IgD-negative memory B cell (primary cell): ENCODE measurements around the gene SUPT5H. TPM values are rescaled to one million over a fixed set of nuclear protein-coding genes. Genes with fewer than 3 reads are reported as not detected.
A peak's percentile ranks its signal among the peaks of the same experiment; 100 is the strongest.

Experiments
- H3K27ac Mint-ChIP-seq, 3 donors: one replicate each; pipeline ENCODE4 v1.8.0; 2020 to 2022; ENCODE audit warnings: mild to moderate bottlenecking in 3 of 3, mixed read lengths in 3 of 3, moderate library complexity in 1 of 3
- H3K27me3 Mint-ChIP-seq: one replicate; pipeline ENCODE4 v1.8.0; 2021; ENCODE audit warnings: mixed read lengths
- H3K36me3 Mint-ChIP-seq: one replicate; pipeline ENCODE4 v1.8.0; 2020; ENCODE audit warnings: mild to moderate bottlenecking, mixed read lengths
- H3K4me1 Mint-ChIP-seq, 3 donors: one replicate each; pipeline ENCODE4 v1.8.0; 2020 to 2022; ENCODE audit warnings: mixed read lengths in 3 of 3, mild to moderate bottlenecking in 1 of 3
- H3K4me3 Mint-ChIP-seq, 4 donors: one replicate each; pipeline ENCODE4 v1.8.0; 2020 to 2022; ENCODE audit warnings: mild to moderate bottlenecking in 4 of 4, mixed read lengths in 4 of 4, moderate library complexity in 3 of 4
- H3K9me3 Mint-ChIP-seq, 3 donors: one replicate each; pipeline ENCODE4 v1.8.0; 2020 to 2021; ENCODE audit warnings: mixed read lengths in 3 of 3, mild to moderate bottlenecking in 1 of 3
- polyA plus RNA-seq: library from polyadenylated mRNA; unstranded; fragments of 300-500 nt; fragmentation: Illumina TruSeq; gene quantifications from one replicate; pipeline ENCODE4 v1.2.3, GENCODE V29; 2021

Gene SUPT5H
- polyA plus RNA-seq = 111 TPM

DNA sequence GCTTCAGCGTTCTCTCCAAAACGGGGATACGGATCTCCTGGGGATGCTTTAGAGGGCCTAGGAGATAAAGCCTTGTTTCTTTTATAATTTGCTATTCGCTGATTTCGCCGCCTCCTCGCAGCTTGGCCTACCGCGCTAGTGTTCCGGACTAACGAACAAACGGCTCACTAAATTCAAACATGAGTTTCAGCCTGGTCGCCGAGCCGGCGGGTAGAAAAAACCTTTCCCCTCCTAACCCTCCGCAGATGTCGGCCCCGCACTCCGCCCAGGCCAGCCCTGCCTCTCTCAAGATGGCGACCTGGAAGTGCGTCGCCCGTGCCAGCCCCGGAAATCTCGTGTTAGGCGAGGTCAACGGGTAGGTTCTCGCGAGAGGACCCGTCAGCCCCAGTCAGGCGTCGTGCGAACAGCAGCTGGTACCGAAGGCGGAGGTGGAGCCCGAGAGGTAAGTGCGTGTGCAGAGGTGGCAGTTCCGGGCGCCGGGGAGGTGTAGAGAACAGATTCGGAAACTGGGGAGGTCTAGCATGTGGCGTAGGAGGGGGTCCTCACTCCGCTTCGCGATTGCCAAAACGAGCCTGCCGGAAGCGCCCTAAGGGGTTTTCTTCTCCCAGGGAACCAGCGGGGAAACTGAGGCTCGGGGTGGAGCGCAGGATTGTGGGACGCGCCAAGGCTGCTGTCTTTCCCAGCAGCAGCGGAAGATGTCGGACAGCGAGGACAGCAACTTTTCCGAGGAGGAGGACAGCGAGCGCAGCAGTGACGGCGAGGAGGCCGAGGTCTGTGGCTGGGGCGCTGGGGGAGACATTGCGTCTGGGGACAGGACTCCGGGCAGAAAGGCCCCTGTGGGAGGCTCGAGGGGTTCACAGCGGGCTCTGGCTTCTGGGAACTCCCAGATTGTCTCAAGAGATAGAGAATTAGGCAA lies at the start of gene SUPT5H:
Gene SUPT5H (plus strand): TSS at position 387 of the 916 bp plus-strand sequence. CDS start 309 bp downstream, at position 696.
- Mint-ChIP-seq H3K27me3 (no peaks in the 10 kb centered on the region), H3K4me1 (peaks cover 35 to 40% (median 36%) of the 10 kb centered on the region in 3 donors), H3K4me3 (peak within 1 kb of the TSS; percentile 92 to 100 (median 96)), H3K27ac (peak within 1 kb of the TSS; percentile 88 to 97 (median 94)), H3K9me3 (no peaks in the 10 kb centered on the region), H3K36me3 (no peaks in the 10 kb centered on the region)

GRCh38 chr19:39397360-39398296 lies 47.8 kb upstream of the SUPT5H start:
- peaks cover 4% of the 10 kb centered on the region for H3K36me3 Mint-ChIP-seq
- no peaks in the 10 kb centered on the region for H3K9me3 Mint-ChIP-seq
- peak overlapping the region; percentile 4 to 89 (median 58) for H3K4me3 Mint-ChIP-seq
- peak overlapping the region; percentile 93 to 100 (median 95) for H3K27ac Mint-ChIP-seq
- H3K4me1 Mint-ChIP-seq = peaks cover 28 to 39% (median 38%) of the 10 kb centered on the region in 3 donors
- no peaks in the 10 kb centered on the region for H3K27me3 Mint-ChIP-seq

DNA sequence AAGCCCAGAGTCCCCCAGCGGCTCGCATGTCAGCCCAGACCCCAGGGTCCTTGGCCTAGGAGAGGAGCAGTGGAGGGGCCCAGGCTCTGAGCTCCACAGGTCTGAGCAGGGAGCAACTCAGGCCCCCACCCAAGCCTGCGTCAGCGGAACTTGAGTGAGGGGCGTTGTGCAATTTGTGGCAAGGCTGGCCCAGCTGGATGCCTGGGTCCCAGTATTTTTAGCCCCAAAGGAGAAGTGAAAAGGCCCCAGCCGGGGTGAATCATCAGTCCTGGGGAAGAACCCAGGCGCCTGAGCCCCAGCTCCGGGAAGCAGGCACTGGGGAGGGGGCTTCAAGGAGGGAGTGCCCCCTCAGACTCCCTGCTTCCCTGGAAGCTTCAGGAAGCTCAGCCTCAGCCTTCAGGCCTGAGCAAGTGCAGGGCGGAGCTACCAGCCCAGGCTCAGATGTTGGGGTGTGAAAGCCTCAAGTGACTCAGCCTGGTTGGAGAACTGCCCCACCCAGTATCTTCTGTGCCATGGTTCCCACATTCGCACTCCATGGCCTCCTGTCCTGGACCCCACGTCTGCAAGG lies 47.0 kb upstream of the SUPT5H start:
- H3K9me3 Mint-ChIP-seq = no peaks in the 10 kb centered on the region

GRCh38 chr19:39399668-39400050 lies 45.7 kb upstream of the SUPT5H start:
- Mint-ChIP-seq H3K9me3 (no peaks in the 10 kb centered on the region), H3K36me3 (peaks cover 4% of the 10 kb centered on the region), H3K4me1 (peaks cover 34 to 41% (median 40%) of the 10 kb centered on the region in 3 donors), H3K4me3 (peak overlapping the region in 3 of 4 donors; percentile 78 to 97 (median 79)), H3K27me3 (no peaks in the 10 kb centered on the region), H3K27ac (peak overlapping the region; percentile 89 to 100 (median 100))

More for the DNA sequence above, 47.0 kb upstream of the SUPT5H start:
- Mint-ChIP-seq H3K27me3 (no peaks in the 10 kb centered on the region), H3K36me3 (peaks cover 4% of the 10 kb centered on the region), H3K27ac (peak overlapping the region; percentile 93 to 100 (median 95)), H3K4me3 (peak overlapping the region in 2 of 4 donors; percentile 84 to 89), H3K4me1 (peaks cover 28 to 39% (median 37%) of the 10 kb centered on the region in 3 donors)

DNA sequence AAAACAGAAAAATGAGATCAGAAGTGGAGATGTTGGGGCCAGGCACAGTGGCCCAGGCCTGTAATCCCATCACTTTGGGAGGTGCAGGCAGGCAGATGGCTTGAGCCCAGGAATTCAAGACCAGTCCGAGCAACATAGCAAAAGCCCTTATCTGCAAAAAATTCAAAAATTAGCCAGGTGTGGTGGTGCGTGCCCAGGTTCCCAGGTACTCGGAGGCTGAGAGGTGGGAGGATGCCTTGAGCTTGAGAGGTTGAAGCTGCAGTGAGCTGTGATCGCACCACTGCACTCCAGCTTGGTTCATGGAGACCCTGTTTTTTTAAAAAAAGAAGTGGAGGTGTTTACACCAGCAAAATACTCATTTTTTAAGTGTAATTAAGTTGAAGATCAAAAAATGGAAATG lies 45.3 kb upstream of the SUPT5H start:
- no peaks in the 10 kb centered on the region for H3K9me3 Mint-ChIP-seq

GRCh38 chr19:39401070-39401548 lies 44.3 kb upstream of the SUPT5H start:
- no peaks in the 10 kb centered on the region for H3K9me3 Mint-ChIP-seq
- peak overlapping the region; percentile 81 to 97 (median 94) for H3K4me3 Mint-ChIP-seq
- H3K4me1 Mint-ChIP-seq = peaks cover 38 to 49% (median 48%) of the 10 kb centered on the region in 3 donors
- H3K36me3 Mint-ChIP-seq = peaks cover 3% of the 10 kb centered on the region
- H3K27ac Mint-ChIP-seq = peak overlapping the region; percentile 97 to 100 (median 100)
- no peaks in the 10 kb centered on the region for H3K27me3 Mint-ChIP-seq

More for the DNA sequence above, 45.3 kb upstream of the SUPT5H start:
- peak overlapping the region; percentile 89 to 100 (median 100) for H3K27ac Mint-ChIP-seq
- H3K27me3 Mint-ChIP-seq = no peaks in the 10 kb centered on the region
- H3K36me3 Mint-ChIP-seq = peaks cover 4% of the 10 kb centered on the region
- peak overlapping the region; percentile 12 to 97 (median 78) for H3K4me3 Mint-ChIP-seq
- peaks cover 34 to 44% (median 43%) of the 10 kb centered on the region in 3 donors for H3K4me1 Mint-ChIP-seq

DNA sequence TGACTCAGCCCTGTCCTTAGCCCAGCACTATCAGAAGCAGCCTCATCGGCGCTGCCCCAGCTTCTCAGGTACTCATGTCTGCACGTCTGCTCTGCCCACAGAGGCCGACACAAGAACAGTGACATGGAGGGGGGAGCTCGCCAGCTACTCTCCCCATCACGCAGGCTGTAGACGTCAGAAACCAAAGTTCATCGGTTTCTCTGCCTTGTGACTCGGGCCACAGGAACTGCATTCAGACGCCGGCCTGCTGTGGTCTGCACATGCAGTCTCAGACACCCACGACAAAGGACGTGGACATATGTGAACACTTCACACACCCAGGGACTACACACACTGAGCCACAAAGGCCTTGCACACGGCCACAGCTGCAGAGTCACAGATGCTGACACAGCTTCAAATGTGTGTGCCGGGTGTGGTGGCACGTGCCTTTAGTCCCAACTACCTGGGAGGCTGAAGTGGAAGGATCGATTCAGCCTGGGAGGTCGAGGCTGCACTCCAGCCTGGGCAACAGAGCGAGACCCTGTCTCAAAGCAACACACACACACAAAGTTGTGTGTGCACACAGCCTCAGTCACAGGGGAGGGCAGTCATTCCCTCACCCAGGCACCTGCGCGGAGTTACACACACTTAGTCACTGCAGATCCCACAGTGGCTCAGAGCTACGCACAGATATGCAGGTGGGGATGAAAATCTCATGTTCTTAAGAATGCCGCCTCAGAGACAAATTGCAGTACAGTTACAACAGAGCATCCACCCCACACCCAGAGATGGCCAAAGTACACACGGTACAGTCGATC lies 43.6 kb upstream of the SUPT5H start:
- Mint-ChIP-seq H3K27ac (peak overlapping the region; percentile 97 to 100 (median 100)), H3K27me3 (no peaks in the 10 kb centered on the region), H3K4me3 (peak overlapping the region; percentile 81 to 97 (median 94)), H3K4me1 (peaks cover 38 to 51% (median 50%) of the 10 kb centered on the region in 3 donors), H3K36me3 (peaks cover 3% of the 10 kb centered on the region), H3K9me3 (no peaks in the 10 kb centered on the region)

DNA sequence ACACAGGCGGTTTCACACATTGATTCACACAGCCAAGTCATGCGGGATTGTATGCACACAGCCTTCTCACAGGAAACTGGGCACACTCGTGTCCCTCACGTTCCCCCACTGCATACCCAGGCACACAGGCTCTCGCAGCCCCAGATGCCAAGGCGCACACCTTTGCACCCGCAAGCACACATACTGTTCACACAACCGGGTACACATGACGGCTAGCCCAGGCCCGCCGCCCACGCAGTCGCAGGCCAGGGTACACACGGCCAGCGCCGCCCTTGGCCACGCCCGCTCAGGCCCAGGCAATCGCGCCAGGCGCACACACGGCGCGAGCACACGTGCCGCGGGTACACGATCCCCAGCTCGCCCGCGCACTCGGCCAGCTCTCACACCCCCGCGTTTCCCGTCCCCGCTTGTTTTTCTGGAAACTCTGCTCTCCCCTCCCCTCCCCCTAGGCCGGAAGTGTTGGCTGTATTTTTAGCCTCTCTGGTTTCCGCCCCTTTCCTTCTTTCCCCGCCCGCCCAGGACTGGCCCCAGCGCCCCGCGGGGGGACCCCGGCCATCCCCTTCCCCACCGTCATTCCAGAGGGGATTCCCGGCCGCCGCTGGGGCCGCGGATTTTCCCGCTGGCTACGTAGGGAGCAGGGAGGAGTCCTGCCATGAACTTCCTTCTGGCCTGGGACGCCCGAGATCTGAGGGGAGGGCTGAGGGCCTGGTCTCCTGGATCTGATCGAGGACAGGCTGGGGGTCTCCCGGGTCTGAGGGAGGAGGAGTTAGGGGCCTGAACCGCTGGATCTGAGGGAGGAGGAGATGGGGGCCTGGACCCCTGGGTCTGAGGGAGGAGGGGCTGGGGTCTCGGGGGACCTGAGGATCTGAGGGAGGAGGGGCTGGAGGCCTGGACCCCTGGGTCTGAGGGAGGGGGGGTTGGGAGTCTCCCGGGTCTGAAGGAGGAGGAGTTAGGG lies 42.8 kb upstream of the SUPT5H start:
- Mint-ChIP-seq H3K4me3 (peak overlapping the region; percentile 81 to 97 (median 94)), H3K27me3 (no peaks in the 10 kb centered on the region), H3K27ac (peak overlapping the region; percentile 97 to 100 (median 100)), H3K36me3 (peaks cover 6% of the 10 kb centered on the region), H3K4me1 (peaks cover 35 to 48% (median 47%) of the 10 kb centered on the region in 3 donors), H3K9me3 (no peaks in the 10 kb centered on the region)

DNA sequence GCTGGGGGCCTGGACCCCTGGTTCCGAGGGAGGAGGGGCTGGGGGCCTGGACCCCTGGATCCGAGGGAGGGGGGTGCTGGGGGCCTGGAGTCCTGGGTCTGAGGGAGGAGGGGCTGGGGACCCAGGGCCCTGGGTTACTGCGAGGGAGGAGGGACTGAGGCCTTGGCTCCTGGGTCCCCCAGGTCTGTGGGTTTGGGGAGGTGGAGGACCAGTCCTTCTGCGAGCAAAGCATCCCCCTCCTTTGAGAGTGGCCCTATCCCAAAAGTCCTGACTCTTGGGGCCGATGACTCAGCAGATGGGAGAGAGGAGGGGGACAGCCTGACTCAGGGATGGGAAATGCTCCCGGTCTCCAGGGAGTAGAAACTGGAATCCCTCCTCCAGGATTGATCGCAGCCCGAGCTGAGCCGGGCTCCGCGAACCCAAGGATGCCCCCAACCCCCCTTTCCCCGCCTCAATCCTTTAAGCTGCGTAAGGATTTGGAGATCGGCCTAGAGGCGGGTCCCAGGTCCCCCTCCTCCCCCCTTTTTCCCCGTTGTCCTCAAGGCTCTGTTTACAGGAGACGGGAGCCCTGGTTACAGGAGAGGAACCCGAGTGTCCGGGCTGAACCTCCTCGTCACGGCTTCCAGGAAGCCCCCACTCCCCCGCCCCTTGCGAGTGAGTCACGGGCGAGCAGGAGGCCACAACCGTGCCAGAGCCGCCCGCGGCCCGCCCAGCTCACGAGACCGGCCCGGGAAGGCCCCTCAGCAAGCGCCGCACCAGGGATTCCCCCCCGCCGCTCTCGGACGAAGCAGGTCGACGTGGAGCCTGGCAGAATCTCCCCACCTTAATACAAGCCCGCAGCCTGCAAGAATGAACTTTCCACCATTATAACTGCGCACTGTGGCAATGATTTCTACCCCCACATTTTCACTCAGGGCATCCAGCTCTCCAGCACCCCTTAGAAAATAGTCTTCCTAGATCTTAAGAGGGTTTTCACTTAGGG lies 41.8 kb upstream of the SUPT5H start:
- H3K27ac Mint-ChIP-seq = peak overlapping the region; percentile 97 to 100 (median 100)
- no peaks in the 10 kb centered on the region for H3K27me3 Mint-ChIP-seq
- peaks cover 14% of the 10 kb centered on the region for H3K36me3 Mint-ChIP-seq
- H3K4me3 Mint-ChIP-seq = peak overlapping the region; percentile 81 to 97 (median 90)
- H3K4me1 Mint-ChIP-seq = peaks cover 30 to 42% (median 40%) of the 10 kb centered on the region in 3 donors
- H3K9me3 Mint-ChIP-seq = no peaks in the 10 kb centered on the region

GRCh38 chr19:39405261-39405957 lies 40.0 kb upstream of the SUPT5H start:
- no peaks in the 10 kb centered on the region for H3K9me3 Mint-ChIP-seq
- peak overlapping the region; percentile 97 to 100 (median 100) for H3K27ac Mint-ChIP-seq
- no peaks in the 10 kb centered on the region for H3K27me3 Mint-ChIP-seq
- peaks cover 21 to 35% (median 30%) of the 10 kb centered on the region in 3 donors for H3K4me1 Mint-ChIP-seq
- peak overlapping the region; percentile 81 to 97 (median 93) for H3K4me3 Mint-ChIP-seq
- H3K36me3 Mint-ChIP-seq = peaks cover 17% of the 10 kb centered on the region

DNA sequence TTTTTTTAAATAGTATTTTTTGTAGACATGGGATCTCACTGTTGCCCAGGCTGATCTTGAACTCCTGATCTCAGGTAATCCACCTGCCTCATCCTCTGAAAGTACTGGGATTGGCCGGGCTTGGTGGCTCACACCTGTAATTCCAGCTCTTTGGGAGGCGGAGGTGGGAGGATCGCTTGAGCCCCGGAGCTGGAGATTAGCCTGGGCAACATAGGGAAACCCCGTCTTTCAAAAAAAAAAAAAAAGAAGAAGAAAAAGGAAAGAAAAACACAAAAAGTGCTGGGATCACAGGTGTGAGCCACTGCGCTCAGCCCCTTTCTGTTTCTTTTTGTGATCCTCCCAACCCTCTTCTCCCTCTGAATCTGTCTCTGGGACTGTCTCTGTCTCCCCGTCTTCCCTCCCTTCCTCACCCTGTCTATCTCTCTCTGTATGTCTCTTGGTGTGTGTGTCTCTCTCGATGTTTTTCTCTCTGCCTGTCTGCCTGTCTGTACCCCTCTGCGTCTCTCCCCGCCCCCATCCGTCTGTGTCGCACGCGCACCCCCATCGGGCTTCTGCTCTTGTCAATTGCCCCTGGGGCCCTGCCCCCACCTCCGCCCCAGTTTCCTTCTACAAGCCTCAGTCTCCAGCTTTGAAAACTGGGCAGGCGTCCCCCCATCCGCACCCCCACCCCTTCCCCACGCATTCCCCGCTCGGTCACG lies 39.3 kb upstream of the SUPT5H start:
- H3K9me3 Mint-ChIP-seq = no peaks in the 10 kb centered on the region
- H3K27ac Mint-ChIP-seq = peak overlapping the region; percentile 97 to 100 (median 100)
- H3K4me3 Mint-ChIP-seq = peak overlapping the region; percentile 95 to 99 (median 96)
- peaks cover 17% of the 10 kb centered on the region for H3K36me3 Mint-ChIP-seq
- H3K27me3 Mint-ChIP-seq = no peaks in the 10 kb centered on the region
- H3K4me1 Mint-ChIP-seq = peaks cover 26 to 34% (median 34%) of the 10 kb centered on the region in 3 donors
